Liver (tissue), 9 donors: Measurements from ENCODE around the gene DCAF11. TPM values are rescaled to one million over a fixed set of nuclear protein-coding genes. Genes with fewer than 3 reads are reported as not detected.

Source experiments
- DNase-seq: peaks from one replicate; pipeline ENCODE4 v3.0.0-alpha.2; 2017; ENCODE audit warnings: low spot score
- H3K27ac ChIP-seq, 2 donors: one replicate each; pipeline ENCODE4 v1.7.0; 2013; ENCODE audit warnings: inconsistent platforms in 2 of 2, low read length in 2 of 2, control low read depth in 1 of 2, low read depth in 1 of 2, mild to moderate bottlenecking in 1 of 2
- H3K27me3 ChIP-seq, 4 donors: one replicate each; pipeline versions ENCODE4 v1.6.1 to v1.7.0; 2013; ENCODE audit warnings: low read length in 3 of 4, inconsistent platforms in 1 of 4, mild to moderate bottlenecking in 1 of 4, moderate library complexity in 1 of 4; ENCODE audit not compliant: control insufficient read depth in 4 of 4, insufficient read depth in 4 of 4
- H3K36me3 ChIP-seq, 4 donors: one replicate each; pipeline versions ENCODE4 v1.6.1 to v1.7.0; 2013; ENCODE audit warnings: low read length in 3 of 4, mild to moderate bottlenecking in 3 of 4, low read depth in 1 of 4, moderate library complexity in 1 of 4; ENCODE audit not compliant: control insufficient read depth in 4 of 4, insufficient read depth in 3 of 4
- H3K4me1 ChIP-seq, 4 donors: one replicate each; pipeline versions ENCODE4 v1.6.1 to v1.7.0; 2013; ENCODE audit warnings: low read length in 3 of 4, mild to moderate bottlenecking in 3 of 4, moderate library complexity in 1 of 4; ENCODE audit not compliant: control insufficient read depth in 4 of 4, insufficient read depth in 4 of 4
- H3K4me3 ChIP-seq, 3 donors: one replicate each; pipeline versions ENCODE4 v1.6.1 to v1.7.0; 2013; ENCODE audit warnings: low read length in 3 of 3, control low read depth in 1 of 3, low read depth in 1 of 3, mild to moderate bottlenecking in 1 of 3
- H3K9ac ChIP-seq, 2 donors: one replicate each; pipeline ENCODE4 v1.7.0; 2013; ENCODE audit warnings: low read length in 2 of 2, mild to moderate bottlenecking in 2 of 2, moderate library complexity in 2 of 2, control low read depth in 1 of 2, low read depth in 1 of 2
- H3K9me3 ChIP-seq, 4 donors: one replicate each; pipeline versions ENCODE4 v1.6.1 to v1.7.0; 2013; ENCODE audit warnings: low read length in 3 of 4; ENCODE audit not compliant: control insufficient read depth in 4 of 4
- EGR1 ChIP-seq, 2 donors: IDR thresholded peaks; 2 replicates each; pipeline ENCODE4 v1.6.1; 2016 to 2018; ENCODE audit warnings: antibody characterized with exemption in 2 of 2, low read depth in 2 of 2
- FOXA1 ChIP-seq: IDR thresholded peaks from 2 replicates; pipeline ENCODE4 v1.6.1; 2016; ENCODE audit warnings: antibody characterized with exemption
- FOXA2 ChIP-seq: IDR thresholded peaks from 2 replicates; pipeline ENCODE4 v1.6.1; 2016; ENCODE audit warnings: antibody characterized with exemption
- GABPA ChIP-seq, 2 donors: IDR thresholded peaks in 1 of 2; conservative IDR thresholded peaks in 1 of 2; 2 replicates each; pipeline ENCODE4 v1.6.1; 2016; ENCODE audit warnings: antibody characterized with exemption in 2 of 2, mild to moderate bottlenecking in 1 of 2, moderate library complexity in 1 of 2
- JUND ChIP-seq, 2 donors: IDR thresholded peaks; 2 replicates each; pipeline ENCODE4 v1.6.1; 2016; ENCODE audit warnings: antibody characterized with exemption in 2 of 2
- NR2F2 ChIP-seq: IDR thresholded peaks from 2 replicates; pipeline ENCODE4 v1.6.1; 2016; ENCODE audit warnings: antibody characterized with exemption
- RXRA ChIP-seq, 2 donors: IDR thresholded peaks; 2 replicates each; pipeline ENCODE4 v1.6.1; 2017 to 2018; ENCODE audit warnings: antibody characterized with exemption in 2 of 2, mild to moderate bottlenecking in 1 of 2
- WGBS: extraction: QIAGEN DNeasy Blood & Tissue Kit; methylation state at CpG from one replicate; pipeline ENCODE4 v1.1.7; 2013; 5-methylcytosine and 5-hydroxymethylcytosine counted together
- polyA plus RNA-seq, 2 donors: library from polyadenylated mRNA; stranded (reverse) in 1 of 2; unstranded in 1 of 2; fragments of 200-250 nt in 1 of 2; fragments of >200 nt in 1 of 2; fragmentation: Nextera tagmentation in 1 of 2; extraction: Ambion mirVana in 1 of 2; gene quantifications; one replicate each; pipeline versions ENCODE4 v1.2.1 to v1.2.3, GENCODE V29; 2013 to 2015
- total RNA-seq, 2 donors: library from RNA; depleted of rRNA; stranded (reverse); fragments of >200 nt; gene quantifications; one replicate each; pipeline ENCODE4 v1.2.3, GENCODE V29; 2014
- TF ChIP-seq, protein P1 (sequence below): IDR thresholded peaks from 2 replicates; pipeline ENCODE4 v1.6.1; 2016; ENCODE audit warnings: antibody characterized with exemption
- TF ChIP-seq, protein P2 (sequence below): IDR thresholded peaks from 2 replicates; pipeline ENCODE4 v1.6.1; 2016; ENCODE audit warnings: antibody characterized with exemption, mild to moderate bottlenecking
- donor health status: healthy.
- donor health status: healthy.
- donor health status: healthy.
- donor health status: healthy.
- donor health status: healthy.

The DCAF11 gene
- total and polyA plus RNA-seq, 4 donors = 30.1 to 312 (median 167) TPM

DNA sequence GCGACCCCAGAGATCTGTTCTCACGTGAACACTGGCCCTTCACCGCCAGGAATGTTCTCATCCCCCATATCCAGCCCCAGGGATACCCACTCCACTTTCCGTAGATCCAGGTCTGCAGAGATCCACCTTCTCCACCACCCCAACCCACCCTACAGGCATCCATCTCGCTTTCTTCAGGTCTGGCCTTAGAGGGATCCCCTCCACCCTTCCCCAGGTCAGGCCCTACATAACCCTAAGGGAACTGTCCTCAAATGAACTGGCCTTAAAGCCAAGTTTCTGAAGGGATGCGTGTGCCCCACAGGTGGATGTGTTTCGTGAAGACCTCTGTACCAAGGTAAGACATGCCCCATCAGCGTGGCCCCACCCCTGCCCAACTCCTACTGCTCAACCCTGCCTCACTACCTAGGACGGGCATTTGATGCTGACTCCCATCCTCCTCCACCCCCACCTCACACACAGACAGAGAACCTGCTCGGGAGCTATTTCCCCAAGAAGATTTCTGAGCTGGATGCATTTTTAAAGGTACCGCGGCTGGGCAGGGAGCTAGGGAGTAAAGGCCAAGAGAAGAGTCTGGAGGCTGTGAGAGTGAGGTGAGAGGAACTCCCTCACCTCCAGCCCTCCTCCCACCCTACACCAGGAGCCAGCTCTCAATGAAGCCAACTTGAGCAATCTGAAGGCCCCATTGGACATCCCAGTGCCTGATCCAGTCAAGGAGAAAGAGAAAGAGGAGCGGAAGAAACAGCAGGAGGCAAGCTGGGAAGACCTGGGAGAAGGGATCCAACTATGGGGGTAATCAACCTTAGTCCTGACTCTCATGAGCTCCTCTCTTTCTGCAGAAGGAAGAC, 22.3 kb downstream of the DCAF11 start:
- H3K36me3 ChIP-seq = peaks cover 2 to 16% (median 13%) of the 10 kb centered on the region in 4 donors
- H3K9me3 ChIP-seq = no peaks in the 10 kb centered on the region
- peak overlapping the region; percentile 81 to 89 (median 85) for H3K4me3 ChIP-seq
- no peaks in the 10 kb centered on the region for H3K27me3 ChIP-seq
- peak overlapping the region; percentile 56 to 79 for H3K9ac ChIP-seq
- peaks cover 4 to 53% (median 39%) of the 10 kb centered on the region in 4 donors for H3K4me1 ChIP-seq
- 34% methylated on average over 13 of the region's 13 CpGs for WGBS
- no peak for DNase-seq
- TF ChIP-seq RXRA (IDR thresholded peaks at IDR 0.05) (peak in 1 of 2 donors; percentile 47), FOXA2 (no peak)
- peak overlapping the region; percentile 90 to 94 for H3K27ac ChIP-seq

DNA sequence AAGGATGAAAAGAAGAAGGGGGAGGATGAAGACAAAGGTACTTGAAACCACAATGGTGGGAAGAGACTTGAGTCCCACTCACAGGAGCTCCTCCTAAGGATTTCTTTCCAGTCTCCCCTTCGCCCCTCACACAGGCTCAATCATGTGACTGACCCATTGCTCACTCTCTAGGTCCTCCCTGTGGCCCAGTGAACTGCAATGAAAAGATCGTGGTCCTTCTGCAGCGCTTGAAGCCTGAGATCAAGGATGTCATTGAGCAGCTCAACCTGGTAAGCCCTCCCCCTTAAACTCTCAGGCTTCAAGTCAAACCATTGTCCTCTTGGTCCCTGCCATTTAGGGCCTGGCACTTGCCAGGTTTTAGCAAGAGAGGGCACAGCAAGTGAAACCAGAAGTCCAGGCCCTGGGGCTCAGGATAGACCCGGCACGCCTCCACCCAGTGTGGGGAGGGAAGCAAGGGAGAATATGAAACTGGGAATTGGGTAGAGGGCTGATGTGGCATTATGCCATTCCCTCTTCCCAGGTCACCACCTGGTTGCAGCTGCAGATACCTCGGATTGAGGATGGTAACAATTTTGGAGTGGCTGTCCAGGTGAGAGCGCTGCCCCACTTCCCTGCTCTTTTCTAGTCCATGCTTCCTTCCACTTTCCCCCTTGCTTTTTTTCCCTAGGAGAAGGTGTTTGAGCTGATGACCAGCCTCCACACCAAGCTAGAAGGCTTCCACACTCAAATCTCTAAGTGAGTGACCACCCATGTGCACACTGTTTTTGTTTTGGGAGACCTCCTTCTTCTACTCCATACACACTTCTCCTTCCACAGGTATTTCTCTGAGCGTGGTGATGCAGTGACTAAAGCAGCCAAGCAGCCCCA, 23.2 kb downstream of the DCAF11 start:
- no peak for DNase-seq
- Histone ChIP-seq H3K27me3 (no peaks in the 10 kb centered on the region), H3K4me3 (no peak overlapping the region), H3K9me3 (no peaks in the 10 kb centered on the region), H3K4me1 (peaks cover 4 to 49% (median 36%) of the 10 kb centered on the region in 4 donors), H3K27ac (no peak overlapping the region), H3K9ac (no peak overlapping the region), H3K36me3 (peaks cover 2 to 16% (median 13%) of the 10 kb centered on the region in 4 donors)
- 93% methylated on average over 8 of the region's 8 CpGs for WGBS
- TF ChIP-seq, protein P1, sequence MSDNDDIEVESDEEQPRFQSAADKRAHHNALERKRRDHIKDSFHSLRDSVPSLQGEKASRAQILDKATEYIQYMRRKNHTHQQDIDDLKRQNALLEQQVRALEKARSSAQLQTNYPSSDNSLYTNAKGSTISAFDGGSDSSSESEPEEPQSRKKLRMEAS = no peak
- TF ChIP-seq GABPA (IDR thresholded peaks at IDR 0.05 in 1 of 2, conservative IDR thresholded peaks at IDR 0.05 in 1 of 2) (no peak), EGR1 (IDR thresholded peaks at IDR 0.05; ENCODE audit: low read depth in 2 of 2) (no peak), NR2F2 (no peak), RXRA (IDR thresholded peaks at IDR 0.05) (no peak), FOXA2 (no peak), JUND (IDR thresholded peaks at IDR 0.05) (no peak), FOXA1 (no peak)
- TF ChIP-seq, protein P2, sequence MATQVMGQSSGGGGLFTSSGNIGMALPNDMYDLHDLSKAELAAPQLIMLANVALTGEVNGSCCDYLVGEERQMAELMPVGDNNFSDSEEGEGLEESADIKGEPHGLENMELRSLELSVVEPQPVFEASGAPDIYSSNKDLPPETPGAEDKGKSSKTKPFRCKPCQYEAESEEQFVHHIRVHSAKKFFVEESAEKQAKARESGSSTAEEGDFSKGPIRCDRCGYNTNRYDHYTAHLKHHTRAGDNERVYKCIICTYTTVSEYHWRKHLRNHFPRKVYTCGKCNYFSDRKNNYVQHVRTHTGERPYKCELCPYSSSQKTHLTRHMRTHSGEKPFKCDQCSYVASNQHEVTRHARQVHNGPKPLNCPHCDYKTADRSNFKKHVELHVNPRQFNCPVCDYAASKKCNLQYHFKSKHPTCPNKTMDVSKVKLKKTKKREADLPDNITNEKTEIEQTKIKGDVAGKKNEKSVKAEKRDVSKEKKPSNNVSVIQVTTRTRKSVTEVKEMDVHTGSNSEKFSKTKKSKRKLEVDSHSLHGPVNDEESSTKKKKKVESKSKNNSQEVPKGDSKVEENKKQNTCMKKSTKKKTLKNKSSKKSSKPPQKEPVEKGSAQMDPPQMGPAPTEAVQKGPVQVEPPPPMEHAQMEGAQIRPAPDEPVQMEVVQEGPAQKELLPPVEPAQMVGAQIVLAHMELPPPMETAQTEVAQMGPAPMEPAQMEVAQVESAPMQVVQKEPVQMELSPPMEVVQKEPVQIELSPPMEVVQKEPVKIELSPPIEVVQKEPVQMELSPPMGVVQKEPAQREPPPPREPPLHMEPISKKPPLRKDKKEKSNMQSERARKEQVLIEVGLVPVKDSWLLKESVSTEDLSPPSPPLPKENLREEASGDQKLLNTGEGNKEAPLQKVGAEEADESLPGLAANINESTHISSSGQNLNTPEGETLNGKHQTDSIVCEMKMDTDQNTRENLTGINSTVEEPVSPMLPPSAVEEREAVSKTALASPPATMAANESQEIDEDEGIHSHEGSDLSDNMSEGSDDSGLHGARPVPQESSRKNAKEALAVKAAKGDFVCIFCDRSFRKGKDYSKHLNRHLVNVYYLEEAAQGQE = no peak
